ENCODE measurements around the gene CFAP410.

The CFAP410 gene

GRCh38 chr21:44330698-44331097 lies 8.5 kb downstream of the CFAP410 start:
- DNase-seq (ENCODE audit: low read depth), result no peak

GRCh38 chr21:44329971-44330681 lies 9.1 kb downstream of the CFAP410 start:
- no peak for DNase-seq (ENCODE audit: low read depth)

DNA sequence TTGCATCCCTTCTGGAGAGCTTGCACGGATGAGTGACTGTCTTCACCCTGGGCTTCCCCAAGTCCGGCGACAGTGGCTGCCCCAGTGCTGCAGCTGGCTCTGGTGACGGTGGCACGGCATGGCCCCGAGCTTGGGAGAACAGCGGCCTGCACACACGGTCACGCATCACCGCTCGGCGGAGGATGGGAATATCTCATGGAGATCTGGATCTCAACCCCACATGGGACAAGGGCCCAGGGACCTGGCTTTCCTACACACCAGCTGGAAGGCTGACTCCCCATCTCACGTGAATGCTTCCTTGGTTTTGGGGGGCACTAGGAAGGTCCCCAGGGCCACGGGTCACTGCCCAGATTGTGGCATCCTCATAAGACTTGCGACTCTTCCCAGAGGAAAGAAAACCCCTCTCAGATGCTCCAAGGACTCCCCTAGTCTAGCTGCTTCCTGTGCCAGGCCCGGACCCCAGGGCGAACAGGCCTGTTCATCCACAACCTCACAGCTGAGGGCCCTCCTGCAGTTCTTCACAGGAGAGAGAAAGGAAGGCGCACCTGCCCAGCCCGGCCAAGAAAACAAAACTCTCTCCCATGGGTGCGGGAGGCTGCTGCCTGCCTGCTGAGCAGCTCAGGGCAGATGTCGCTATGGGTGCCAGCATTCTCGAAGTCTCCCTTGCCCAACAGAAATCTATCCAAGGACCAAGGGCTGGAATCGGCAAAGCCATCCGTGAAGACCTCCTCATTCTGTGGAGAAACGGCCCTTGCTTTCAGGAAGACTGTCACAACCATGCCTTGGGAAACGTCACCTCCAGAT lies 9.9 kb downstream of the CFAP410 start:
- no peak for DNase-seq (ENCODE audit: low read depth)

DNA sequence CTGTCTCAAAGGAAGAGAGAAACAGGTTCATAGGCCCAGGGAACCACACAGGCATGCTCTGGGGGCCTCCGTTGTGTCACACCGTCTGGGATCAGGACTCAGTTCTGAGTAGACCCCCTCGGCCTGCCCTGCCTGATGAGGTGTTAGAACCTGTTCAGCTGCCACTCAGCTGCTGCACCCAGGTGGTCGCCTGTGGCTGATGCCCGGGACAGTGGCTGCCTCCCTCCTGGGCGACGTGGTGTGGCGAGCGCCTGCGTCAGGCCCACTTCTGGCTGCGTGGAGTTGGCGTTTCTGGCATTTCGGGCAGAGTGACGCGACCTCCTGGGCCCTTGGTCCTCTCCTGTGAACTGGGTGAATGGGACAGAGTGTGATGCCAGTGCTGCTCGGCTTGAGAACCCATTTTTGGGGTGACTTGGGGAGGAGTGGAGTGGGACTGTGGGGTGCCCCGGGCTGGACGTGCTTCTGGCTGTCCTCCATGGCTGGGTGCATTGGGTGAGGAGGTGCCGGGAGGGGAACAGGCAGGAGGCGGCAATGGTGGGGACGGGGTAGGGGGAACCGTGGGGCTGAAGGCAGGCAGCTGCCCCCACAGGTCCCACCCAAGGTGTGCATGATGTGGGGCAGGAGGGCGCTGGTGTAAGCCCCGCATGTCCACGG lies 10.8 kb downstream of the CFAP410 start:
- DNase-seq (ENCODE audit: low read depth), result no peak

- DNase-seq (ENCODE audit: low read depth), result no peak
Observed at GRCh38 chr21:44327603-44327974, 11.6 kb downstream of the CFAP410 start.

DNA sequence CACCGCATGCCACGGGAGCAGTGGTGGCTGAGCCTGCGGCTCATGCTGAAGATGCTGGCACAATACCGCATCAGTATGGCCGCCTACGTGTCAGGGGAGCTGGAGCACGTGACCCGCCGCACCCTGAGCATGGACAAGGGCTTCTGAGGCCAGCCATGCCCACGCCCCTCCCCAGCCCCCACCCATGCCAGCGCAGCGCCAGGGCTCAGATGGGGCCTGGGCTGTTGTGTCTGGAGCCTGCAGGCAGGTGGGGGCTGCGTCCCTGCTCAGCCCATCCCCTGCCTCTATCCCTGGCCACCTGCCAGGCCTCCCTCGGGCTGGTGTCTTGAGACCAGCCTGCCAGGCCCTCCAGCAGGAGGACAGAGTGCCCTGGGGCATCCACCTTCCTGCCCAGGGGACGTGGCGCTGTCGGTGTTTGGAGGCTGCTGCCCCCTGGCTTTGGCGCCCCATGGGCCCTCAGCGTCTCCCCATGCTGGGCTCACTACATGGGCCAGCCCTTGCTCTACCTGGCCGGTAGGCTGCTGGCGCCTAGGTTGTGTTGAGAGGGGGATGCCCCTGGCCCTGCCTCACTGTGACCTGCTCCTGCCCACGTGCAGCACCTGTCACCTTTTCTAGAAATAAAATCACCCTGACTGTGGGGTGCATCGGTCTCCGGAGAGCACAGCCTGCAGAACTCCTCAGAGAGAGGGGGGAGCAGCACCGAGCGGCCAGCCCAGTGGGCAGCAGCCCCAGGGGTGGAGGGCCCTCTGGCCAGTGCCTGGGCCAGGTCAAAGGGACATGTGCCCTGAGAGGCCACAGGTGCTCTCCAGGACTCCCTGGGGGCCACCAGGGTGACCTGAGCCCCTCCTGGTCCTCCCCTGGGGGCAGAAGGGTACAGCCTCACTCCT lies 12.2 kb downstream of the CFAP410 start:
- no peak for DNase-seq (ENCODE audit: low read depth)

GRCh38 chr21:44326272-44326647 lies 12.9 kb downstream of the CFAP410 start:
- no peak for DNase-seq (ENCODE audit: low read depth)

GRCh38 chr21:44325386-44326271 lies 13.6 kb downstream of the CFAP410 start:
- DNase-seq (ENCODE audit: low read depth), result no peak

DNA sequence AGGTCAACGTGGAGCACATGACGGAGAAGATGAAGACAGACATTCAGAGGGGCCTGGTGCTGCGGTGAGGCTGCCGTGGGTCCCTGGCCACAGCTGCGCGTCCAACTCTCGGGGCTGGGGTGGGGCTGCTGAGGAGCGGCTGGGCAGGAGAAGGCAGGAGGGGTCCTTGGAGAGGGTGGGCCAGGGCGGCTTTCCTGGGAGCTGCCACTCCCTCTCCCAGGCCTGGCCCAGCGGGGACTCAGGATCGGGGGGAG lies 14.4 kb downstream of the CFAP410 start:
- no peak for DNase-seq (ENCODE audit: low read depth)

DNA sequence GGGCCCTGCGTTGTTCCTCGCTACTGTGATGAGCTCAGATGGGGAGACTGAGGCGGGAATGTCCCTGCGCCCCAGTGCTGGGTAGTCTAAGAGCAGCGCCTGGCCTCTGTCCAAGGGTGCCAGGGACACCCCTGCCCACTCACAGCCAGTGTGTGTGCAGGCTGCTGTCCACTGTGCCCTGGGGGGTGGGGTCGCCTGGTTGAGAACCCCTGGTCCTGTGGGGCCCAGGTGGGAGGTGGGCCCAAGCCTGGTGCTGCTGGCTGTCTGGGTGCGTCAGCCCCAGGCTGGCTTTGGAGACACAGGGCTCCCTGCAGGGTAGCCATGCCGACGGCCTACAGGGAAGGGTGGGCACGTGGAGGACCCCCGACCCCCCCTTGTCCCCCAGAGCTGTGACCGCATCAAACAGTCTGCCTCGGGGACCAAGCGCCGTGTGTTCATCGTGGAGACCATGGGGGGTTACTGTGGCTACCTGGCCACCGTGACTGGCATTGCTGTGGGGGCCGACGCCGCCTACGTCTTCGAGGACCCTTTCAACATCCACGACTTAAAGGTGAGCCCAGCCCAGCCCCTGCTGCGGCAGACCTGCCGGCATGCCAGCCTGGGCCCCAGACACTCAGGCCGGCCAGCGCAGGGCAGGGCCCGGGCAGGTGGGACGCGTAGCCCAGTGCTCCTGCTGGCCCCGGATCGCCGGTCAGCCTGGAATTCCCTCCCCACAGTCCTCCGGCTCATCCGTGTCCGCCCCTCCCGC lies 14.9 kb downstream of the CFAP410 start:
- no peak for DNase-seq (ENCODE audit: low read depth)

DNA sequence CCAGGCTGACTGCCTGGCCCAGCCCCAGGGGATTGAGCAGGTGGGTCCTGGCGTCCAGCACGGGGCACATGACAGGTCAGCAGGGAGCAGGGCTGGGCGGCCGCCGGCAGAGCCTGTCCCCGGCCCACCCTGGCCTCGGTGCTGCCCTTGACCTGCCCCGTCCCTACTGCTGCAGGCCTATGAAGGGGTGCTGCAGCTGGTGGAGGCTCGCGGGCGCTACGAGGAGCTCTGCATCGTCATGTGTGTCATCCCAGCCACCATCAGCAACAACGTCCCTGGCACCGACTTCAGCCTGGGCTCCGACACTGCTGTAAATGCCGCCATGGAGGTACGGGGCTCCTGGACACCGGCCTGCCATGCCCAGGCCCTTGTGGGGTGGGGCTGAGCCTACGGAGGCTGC lies 15.6 kb downstream of the CFAP410 start:
- DNase-seq (ENCODE audit: low read depth), result no peak

DNA sequence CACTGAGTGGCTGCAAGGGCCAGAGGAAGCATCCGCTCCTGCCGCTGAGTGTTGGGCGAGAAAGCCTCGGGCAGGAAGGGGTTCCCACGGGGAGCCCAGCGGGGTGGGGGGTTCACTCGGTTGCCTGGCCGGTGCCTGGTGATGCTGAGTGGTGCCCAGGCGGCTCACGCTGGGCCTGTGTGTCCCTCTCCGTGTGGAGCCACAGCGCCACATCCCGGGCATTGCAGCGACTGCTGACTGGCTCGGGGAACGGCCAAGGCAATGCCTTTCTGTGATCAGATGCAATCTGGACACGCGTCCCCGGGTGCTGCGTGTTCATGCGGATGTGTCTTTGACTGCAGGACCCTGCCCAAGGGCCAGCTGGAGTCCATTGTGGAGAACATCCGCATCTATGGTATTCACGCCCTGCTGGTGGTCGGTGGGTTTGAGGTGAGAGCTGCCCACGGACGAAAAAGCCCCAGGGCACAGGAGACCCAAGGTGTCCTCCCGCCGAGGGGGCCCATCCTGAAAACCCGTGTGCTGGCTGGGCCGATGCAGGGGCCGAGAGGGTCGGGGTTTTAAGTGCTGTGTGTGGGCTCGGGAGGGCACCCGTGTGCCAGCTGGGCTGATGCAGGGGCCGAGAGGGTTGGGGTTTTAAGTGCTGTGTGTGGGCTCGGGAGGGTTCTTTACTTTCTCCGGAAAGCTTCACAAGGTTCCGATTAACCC lies 16.4 kb downstream of the CFAP410 start:
- no peak for DNase-seq (ENCODE audit: low read depth)

DNA sequence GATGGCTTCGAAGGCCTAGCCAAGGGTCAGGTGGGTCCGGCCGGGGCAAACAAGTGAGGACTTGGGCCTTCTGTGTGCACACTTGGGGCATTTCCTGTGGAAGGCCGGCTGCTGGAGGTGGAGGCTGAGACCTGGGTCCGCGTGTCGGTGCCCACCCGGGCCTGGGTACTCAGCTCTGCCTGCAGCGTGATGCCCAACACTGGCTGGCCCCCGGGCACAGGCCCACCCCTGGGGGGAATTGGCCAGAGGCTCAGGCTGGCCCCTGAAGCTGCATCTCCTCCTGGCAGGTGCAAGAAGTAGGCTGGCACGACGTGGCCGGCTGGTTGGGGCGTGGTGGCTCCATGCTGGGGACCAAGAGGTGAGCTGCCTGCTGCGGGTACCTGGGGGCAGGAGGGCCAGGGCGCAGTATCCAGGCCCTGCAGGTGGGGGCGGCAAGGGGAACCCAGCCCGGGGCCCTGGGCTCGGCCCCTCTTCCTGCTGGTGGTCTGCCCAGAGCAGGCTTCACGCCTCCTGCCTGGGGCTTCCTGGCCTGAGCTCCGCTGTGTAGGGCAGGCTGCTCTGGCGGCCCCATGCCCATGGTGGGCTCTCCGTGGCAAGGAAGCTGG lies 17.2 kb downstream of the CFAP410 start:
- no peak for DNase-seq (ENCODE audit: low read depth)

DNA sequence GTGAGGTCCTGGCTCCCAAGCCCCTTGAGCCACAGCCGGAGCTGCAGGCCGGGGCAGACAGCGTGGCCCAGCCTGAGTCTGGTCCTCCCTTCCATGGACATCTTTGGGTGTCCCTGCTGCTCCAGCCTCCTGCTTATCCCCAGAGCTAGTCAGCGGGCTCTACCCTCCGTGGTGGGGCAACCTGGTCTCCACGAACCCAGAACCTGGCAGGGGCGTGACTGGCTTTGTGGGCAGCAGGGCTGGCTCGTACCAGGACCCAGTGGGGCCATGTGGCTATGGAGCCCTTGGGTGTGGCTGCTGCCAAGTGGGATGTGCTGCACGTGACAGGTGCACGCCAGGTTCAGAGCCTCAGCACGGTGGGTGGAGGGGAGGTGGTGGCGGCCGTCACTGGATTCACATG lies 18.3 kb downstream of the CFAP410 start:
- no peak for DNase-seq (ENCODE audit: low read depth)

DNA sequence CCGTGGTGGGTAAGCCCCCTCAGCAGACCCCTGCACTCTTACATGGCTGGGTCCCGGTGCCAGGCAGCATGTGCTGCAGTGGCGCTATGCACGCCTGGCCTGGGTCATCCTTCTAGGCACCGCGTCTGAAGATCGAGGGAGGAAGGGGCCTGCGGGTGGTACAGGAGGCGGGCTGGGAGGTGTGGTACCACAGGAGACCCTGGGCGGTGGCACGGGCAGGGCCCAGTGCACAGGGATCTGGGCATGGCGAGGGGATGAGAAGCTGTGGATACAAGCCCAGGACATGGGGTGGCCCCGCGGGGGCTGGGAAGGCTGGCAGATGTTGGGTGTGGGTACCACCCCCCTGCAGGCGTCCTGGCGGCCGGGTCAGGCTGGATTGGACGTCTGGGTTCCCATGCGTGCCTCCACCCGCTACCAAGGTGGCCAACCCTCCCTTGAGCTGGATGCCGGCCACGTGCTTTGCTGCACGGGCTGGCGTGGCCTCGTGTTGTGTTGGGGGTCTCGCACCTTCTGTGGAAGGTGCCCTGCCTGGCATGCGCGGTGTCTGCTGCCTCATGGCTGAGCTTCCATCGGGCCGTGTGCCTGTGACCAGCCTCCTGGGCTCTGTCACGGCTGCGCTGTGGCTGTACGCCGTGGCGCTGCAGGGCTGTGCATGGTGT lies 19.7 kb downstream of the CFAP410 start:
- DNase-seq (ENCODE audit: low read depth), result no peak

- no peak for DNase-seq (ENCODE audit: low read depth)
Observed at GRCh38 chr21:44318489-44319285, 20.5 kb downstream of the CFAP410 start.

DNA sequence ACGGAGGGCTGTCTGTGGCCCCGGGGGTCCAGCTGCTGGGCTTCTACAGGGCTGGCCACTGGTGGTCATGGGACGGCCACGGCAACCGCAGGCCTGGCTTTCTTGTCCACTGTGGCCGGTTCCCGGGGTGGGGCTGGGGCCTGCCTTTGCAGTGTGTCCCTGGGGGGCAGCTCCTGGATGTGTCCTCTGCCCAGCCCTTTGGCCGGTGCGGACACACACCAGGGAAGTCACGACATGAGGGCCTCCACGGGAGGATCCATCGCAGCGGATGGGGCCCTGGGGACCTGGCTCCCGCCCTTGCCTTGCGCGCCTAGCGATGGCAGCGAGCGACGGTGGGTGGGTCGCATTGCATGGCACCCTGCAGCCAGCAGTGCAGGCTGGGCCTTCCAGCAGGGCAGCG lies 21.3 kb downstream of the CFAP410 start:
- DNase-seq (ENCODE audit: low read depth), result no peak

GRCh38 chr21:44317241-44317782 lies 21.9 kb downstream of the CFAP410 start:
- DNase-seq (ENCODE audit: low read depth), result no peak

Data from stimulated activated CD4-positive, alpha-beta T cell treated with anti-CD3 and anti-CD28 coated beads, Interleukin-2, amount 100 ng/mL, for 4 hours (primary cell).